ENCODE measurements around the gene HAPSTR1. TPM values are rescaled to one million over a fixed set of nuclear protein-coding genes. Genes with fewer than 3 reads are reported as not detected.
A peak's percentile ranks its signal among the peaks of the same experiment; 100 is the strongest.

Gene HAPSTR1
- total RNA-seq, 1 experiment from 2014 or later = 85.2 TPM

DNA sequence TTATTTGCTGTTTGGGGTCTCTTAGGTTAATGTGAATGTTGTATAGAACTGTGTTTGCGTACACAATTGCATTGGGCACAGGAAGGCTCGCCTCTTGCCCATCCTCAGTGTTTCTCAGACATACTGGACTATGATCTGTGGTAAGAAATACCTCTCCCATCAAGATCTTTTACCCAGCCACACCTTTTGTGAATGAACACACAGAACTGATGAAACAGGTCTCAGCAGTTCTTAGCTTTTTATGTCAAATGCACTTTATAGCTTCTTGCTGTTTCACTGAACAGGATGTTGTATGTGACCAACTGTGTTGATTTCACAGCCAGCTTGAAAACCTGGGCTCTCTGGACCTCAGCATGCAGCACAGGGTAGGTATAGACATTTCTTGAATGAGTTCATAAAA lies 31.5 kb downstream of the HAPSTR1 start:
- no peak for TF ChIP-seq CTCF (conservative IDR thresholded peaks at IDR 0.05)
- Histone ChIP-seq H3K27me3 (ENCODE audit: insufficient read depth, low read length) (no peaks in the 10 kb centered on the region), H3K9me3 (ENCODE audit: control insufficient read depth, low read depth, low read length) (no peaks in the 10 kb centered on the region), H2BK15ac (ENCODE audit: low read depth, low read length) (no peak overlapping the region), H3K79me2 (ENCODE audit: insufficient read depth, low read length) (no peaks in the 10 kb centered on the region), H4K20me1 (ENCODE audit: control insufficient read depth, insufficient read depth, insufficient read length) (no peaks in the 10 kb centered on the region), H3K9ac (ENCODE audit: extremely low read depth, insufficient read length, low read length) (no peak overlapping the region), H3K18ac (ENCODE audit: insufficient read length, low read depth, low read length) (no peak overlapping the region), H4K91ac (ENCODE audit: insufficient read length, low read depth, low read length) (no peak overlapping the region), H3K79me1 (ENCODE audit: insufficient read depth, low read depth, low read length, poor library complexity, severe bottlenecking) (no peaks in the 10 kb centered on the region), H2BK12ac (ENCODE audit: insufficient read length, low read depth, low read length) (no peak overlapping the region), H2BK120ac (ENCODE audit: low read depth, low read length, poor library complexity, severe bottlenecking) (no peak overlapping the region), H2BK5ac (ENCODE audit: insufficient read length, low read length) (no peak overlapping the region), H3K4me1 (ENCODE audit: insufficient read depth, low read length) (peaks cover 4% of the 10 kb centered on the region; the same call in 1 of the 2 replicates), H3K14ac (ENCODE audit: insufficient read depth, low read length) (no peak overlapping the region), H3K23me2 (ENCODE audit: insufficient read length, low read depth, low read length, poor library complexity, severe bottlenecking) (no peaks in the 10 kb centered on the region), H2AFZ (ENCODE audit: low read length) (no peak overlapping the region), H3K4ac (ENCODE audit: low read depth, low read length) (no peak overlapping the region), H3T11ph (ENCODE audit: low read length) (no peak overlapping the region), H2BK20ac (ENCODE audit: low read depth, low read length, poor library complexity, severe bottlenecking) (no peak overlapping the region), H3K4me2 (ENCODE audit: insufficient read depth, insufficient read length, low read length) (no peak overlapping the region), H2AK5ac (ENCODE audit: insufficient read length, low read length) (no peak overlapping the region), H3K27ac (ENCODE audit: insufficient read length, low read depth, low read length) (no peak overlapping the region), H3K56ac (ENCODE audit: insufficient read length, low read depth, low read length) (no peak overlapping the region), H4K8ac (replicated peaks; ENCODE audit: insufficient read length, low read depth, low read length) (no peak overlapping the region), H4K5ac (ENCODE audit: insufficient read length, low read depth, low read length) (no peak overlapping the region), H3K23ac (ENCODE audit: insufficient read length, low read depth, low read length) (no peak overlapping the region)
- no peaks in the 10 kb centered on the region for H3K27me3 Mint-ChIP-seq (ENCODE audit: low read depth)
- peak overlapping the region in 1 of 3 experiments; percentile 36; a peak in 1 of 7 replicates for H3K27ac Mint-ChIP-seq
- peaks cover 23 to 30% of the 10 kb centered on the region in 2 experiments for H3K4me1 Mint-ChIP-seq
- WGBS (ENCODE audit: extremely low coverage, insufficient read length, low lambda C conversion rate) = no CpG with 5 or more reads among the region's 2 CpGs
- DNase-seq = no peak
- no peak overlapping the region for H3K4me3 Mint-ChIP-seq
- no peaks in the 10 kb centered on the region for H3K9me3 Mint-ChIP-seq
- peaks cover 19 to 33% (median 31%) of the 10 kb centered on the region in 3 experiments; a peak in 6 of 7 replicates for H3K36me3 Mint-ChIP-seq (ENCODE audit: insufficient read depth in 1 of 3, low read depth in 3 of 3)

Data from H9 (cell line).